Endothelial cell of umbilical vein (primary cell): ENCODE results near the gene CMTM2. TPM values are rescaled to one million over a fixed set of nuclear protein-coding genes. Genes with fewer than 3 reads are reported as not detected.

Experiments
- BruUV-seq: library from RNA; stranded (reverse); fragments of 400-500 nt; replicated peaks from 2 replicates; lab custom pipeline; 2021; lab: Mats Ljungman, UMichigan
- CTCF ChIA-PET: fragments of 300-600, 350-600 bp; sonication (Branson Sonifier 250); formaldehyde crosslinking; loops from one replicate; lab custom pipeline; 2021; ENCODE audit warnings: antibody characterized with exemption, inconsistent platforms; lab: Charles Lee
- POLR2A ChIA-PET: fragments of 300-600, 350-600 bp; sonication (Branson Sonifier 250); formaldehyde crosslinking; loops from one replicate; lab custom pipeline; 2021; ENCODE audit warnings: antibody characterized with exemption, inconsistent platforms; lab: Charles Lee
- DNase-seq: peaks from one replicate; pipeline ENCODE4 v3.0.0-alpha.2; 2011; ENCODE audit warnings: low read depth, low spot score
- FAIRE-seq: peaks from 2 replicates; lab custom pipeline; 2011; peaks lifted over from hg19 to GRCh38; lab: Jason Lieb, UNC
- H2AFZ ChIP-seq: 2 replicates; pipeline ENCODE4 v1.6.0; 2012; ENCODE audit warnings: low read depth, low read length, control low read depth, inconsistent platforms
- H3K27ac ChIP-seq: 2 replicates; pipeline ENCODE4 v1.5.1; 2011; ENCODE audit warnings: low read depth, mild to moderate bottlenecking, control low read depth, low read length, moderate library complexity; ENCODE audit not compliant: insufficient read depth
- H3K27me3 ChIP-seq, 2 experiments: 2 replicates each; pipeline versions ENCODE4 v1.6.0 to v1.6.1; 2011; ENCODE audit warnings: low read length in 2 of 2, mixed read lengths in 1 of 2; ENCODE audit not compliant: control insufficient read depth in 2 of 2, insufficient read depth in 2 of 2
- H3K36me3 ChIP-seq, 2 experiments: 2 replicates in 1 of 2; 3 replicates in 1 of 2; pipeline ENCODE4 v1.5.1; 2011; ENCODE audit warnings: low read length in 2 of 2, mild to moderate bottlenecking in 1 of 2, moderate library complexity in 1 of 2; ENCODE audit not compliant: control insufficient read depth in 2 of 2, insufficient read depth in 2 of 2; ENCODE audit errors: extremely low read depth in 1 of 2
- H3K4me1 ChIP-seq: 3 replicates; pipeline ENCODE4 v1.5.1; 2011; ENCODE audit warnings: mild to moderate bottlenecking, low read length; ENCODE audit not compliant: control insufficient read depth, insufficient read depth; ENCODE audit errors: extremely low read depth
- H3K4me2 ChIP-seq: 2 replicates; pipeline ENCODE4 v1.6.1; 2011; ENCODE audit warnings: low read length, control low read depth, mixed read lengths; ENCODE audit not compliant: insufficient read depth
- H3K4me3 ChIP-seq, 3 experiments: fragments of 200-600 bp in 1 of 3; sonication (generic), shearing (Covaris generic) in 1 of 3; replicated peaks in 1 of 3; 2 replicates each; pipeline ENCODE4 v1.5.1; 2011 to 2016; ENCODE audit warnings: control low read depth in 3 of 3, low read length in 3 of 3, mild to moderate bottlenecking in 2 of 3, inconsistent platforms in 1 of 3, low read depth in 1 of 3, moderate library complexity in 1 of 3; ENCODE audit not compliant: insufficient read depth in 1 of 3
- H3K79me2 ChIP-seq: 2 replicates; pipeline ENCODE4 v1.6.0; 2012; ENCODE audit warnings: low read length, inconsistent platforms; ENCODE audit not compliant: control insufficient read depth, insufficient read depth
- H3K9ac ChIP-seq: replicated peaks from 2 replicates; pipeline ENCODE3; 2011; ENCODE audit warnings: low read length, control low read depth; ENCODE audit not compliant: insufficient read depth; ENCODE audit errors: extremely low read depth
- H3K9me1 ChIP-seq: replicated peaks from 3 replicates; pipeline ENCODE4 v1.6.0; 2011; ENCODE audit warnings: mild to moderate bottlenecking, low read length; ENCODE audit not compliant: control insufficient read depth, insufficient read depth; ENCODE audit errors: extremely low read depth
- H3K9me3 ChIP-seq: replicated peaks from 2 replicates; pipeline ENCODE4 v1.5.1; 2012; ENCODE audit warnings: low read length, inconsistent platforms; ENCODE audit not compliant: control insufficient read depth, insufficient read depth
- H4K20me1 ChIP-seq: replicated peaks from 2 replicates; pipeline ENCODE3; 2011; ENCODE audit warnings: mild to moderate bottlenecking, low read length; ENCODE audit not compliant: control insufficient read depth, insufficient read depth; ENCODE audit errors: extremely low read depth
- GATA2 ChIP-seq: IDR thresholded peaks from 2 replicates; pipeline ENCODE4 v1.7.0; 2011; ENCODE audit warnings: low read depth, mild to moderate bottlenecking, moderate library complexity, mixed read lengths, low read length; ENCODE audit not compliant: insufficient read length, insufficient read depth
- MYC ChIP-seq: IDR thresholded peaks from one replicate; pipeline ENCODE4 v1.6.1; 2011; ENCODE audit warnings: mild to moderate bottlenecking, low read depth, low read length
- dilution Hi-C: fragments of 300-500 bp; cut with MboI; formaldehyde crosslinking; loops from one replicate; pipeline ENCODE4 v1.15.0; 2019; ENCODE audit warnings: low sequenced_read_pairs; ENCODE audit not compliant: extremely low pct_ligation_motif_present
- intact Hi-C: fragments of 100-400 bp; cut with micrococcal nuclease; formaldehyde crosslinking; loops from one replicate; pipeline ENCODE4 v1.10.0; 2022
- polyA plus RNA-seq, 4 experiments: library from polyadenylated mRNA; depleted of rRNA in 3 of 4; stranded (reverse) in 3 of 4; unstranded in 1 of 4; fragments of >200 nt; gene quantifications; 2 replicates each; pipeline versions ENCODE4 v1.2.1 to v1.2.3, GENCODE V29; 2011 to 2012; ENCODE audit warnings: missing spikeins in 1 of 4
- total RNA-seq: library from RNA; stranded (reverse); gene quantifications from 2 replicates; pipeline ENCODE4 v1.2.3, GENCODE V29; 2021
- TF ChIP-seq, protein P1 (sequence below): IDR thresholded peaks from 2 replicates; pipeline ENCODE4 v1.6.1; 2011; ENCODE audit not compliant: insufficient read depth, insufficient read length

CMTM2 gene
- total and polyA plus RNA-seq, 2 donors (not counting 3 experiments of a cell fraction or from before 2014, with no cell fraction given): not detected

DNA sequence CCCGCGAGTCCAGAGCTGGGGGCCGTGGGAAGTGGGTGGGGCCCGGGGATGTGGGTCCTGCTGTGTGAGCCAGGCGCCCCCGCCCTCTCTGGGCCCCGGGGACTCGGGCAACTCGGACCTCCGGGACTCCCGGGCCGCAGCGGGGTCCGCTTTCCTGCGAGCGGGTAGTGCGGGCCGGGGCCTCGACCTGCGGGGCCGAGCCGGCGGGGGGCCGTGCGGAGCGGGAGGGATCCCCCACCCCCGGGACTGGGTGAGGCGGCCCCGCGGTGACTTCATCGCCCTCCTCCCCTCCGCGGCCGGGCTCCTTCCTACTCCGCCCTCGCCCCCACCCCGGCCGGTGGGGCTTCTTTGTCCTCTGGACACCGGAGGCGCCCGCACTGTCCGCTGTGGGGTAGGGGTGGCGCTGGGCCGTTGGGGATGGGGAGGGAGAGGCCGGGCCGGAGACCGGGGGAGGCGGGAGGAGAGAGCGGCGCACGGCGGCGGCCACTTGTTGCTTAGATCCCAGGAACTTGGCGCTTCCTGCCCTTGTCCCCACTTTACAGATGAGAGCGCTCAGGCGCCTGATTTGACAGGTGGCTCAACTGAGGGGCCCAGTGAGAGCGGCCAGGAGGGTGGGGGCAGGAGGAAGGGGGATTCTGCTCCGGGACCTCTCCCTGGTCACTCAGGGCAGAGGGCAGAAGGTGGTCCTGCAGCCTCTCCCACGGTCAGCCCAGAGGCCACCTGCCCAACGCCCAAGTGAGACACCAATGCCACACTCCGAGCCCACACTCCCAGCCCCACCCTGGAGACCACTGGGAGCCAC is 26.1 kb downstream of the CMTM2 start:
- Histone ChIP-seq H2AFZ (peak overlapping the region; percentile 32), H3K4me2 (peak overlapping the region; percentile 57), H3K4me1 (peaks cover 17% of the 10 kb centered on the region), H3K9ac (peak overlapping the region; percentile 90), H3K36me3 (peaks cover 5 to 15% of the 10 kb centered on the region in 2 experiments), H3K27me3 (no peaks in the 10 kb centered on the region), H3K4me3 (peak overlapping the region; percentile 64 to 91 (median 67)), H3K9me3 (no peaks in the 10 kb centered on the region), H3K9me1 (no peaks in the 10 kb centered on the region), H3K79me2 (peaks cover 30% of the 10 kb centered on the region), H4K20me1 (no peaks in the 10 kb centered on the region), H3K27ac (peak overlapping the region; percentile 73)
- intact Hi-C loops: loop anchor here (1.0 to 5.0 kb wide), 4 partner anchors 41 to 137 kb away; partner anchors contain the start of gene CKLF
- FAIRE-seq (peak; percentile 70), DNase-seq (peak; percentile 48)
- no peak for TF ChIP-seq MYC
- CTCF ChIA-PET: interaction anchor here (0.6 to 2.0 kb wide), 12 partner anchors 13 to 898 kb away, joined by 3 to 28 read pairs (median 4); partner anchors contain the start of genes CKLF, CMTM2 and NAE1
- no TSS peak for BruUV-seq
- dilution Hi-C loops: no loop called here
- POLR2A ChIA-PET: no interaction called here

DNA sequence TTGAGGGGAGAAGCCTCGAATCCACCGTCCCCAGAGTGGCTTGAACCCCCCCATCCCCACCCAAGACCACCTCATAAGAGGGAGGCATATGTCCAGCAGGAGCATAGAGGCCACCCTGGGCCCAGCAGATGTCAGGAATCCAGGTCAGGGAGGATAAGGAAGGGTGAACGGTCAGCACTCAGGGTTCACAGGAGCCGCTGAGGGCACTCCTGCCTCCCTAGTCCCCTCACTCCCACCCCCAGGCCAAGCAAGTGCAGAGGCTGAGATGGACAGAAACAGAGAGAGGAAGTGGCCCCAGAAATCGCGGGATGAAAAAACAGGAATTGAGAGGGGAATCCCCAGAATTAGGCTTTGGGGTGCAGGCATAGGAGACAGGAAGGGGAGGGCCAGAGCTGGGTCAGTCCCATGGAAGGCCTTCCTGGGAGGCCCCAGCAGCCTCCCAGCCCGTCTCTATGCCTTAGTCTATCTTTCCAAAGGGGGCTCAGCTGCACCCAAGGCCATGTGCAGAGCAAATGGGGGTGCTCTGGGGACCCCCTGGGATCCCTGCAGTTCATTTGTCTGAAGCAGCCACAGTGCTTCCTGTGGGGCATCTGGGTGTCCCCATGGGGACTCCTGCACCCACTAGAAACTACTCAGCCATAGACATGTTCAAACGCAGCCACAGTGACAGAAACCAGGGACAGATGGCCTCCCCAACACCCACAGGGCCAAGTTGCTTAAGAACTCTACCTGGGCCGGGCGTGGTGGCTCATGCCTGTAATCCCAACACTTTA is 26.9 kb downstream of the CMTM2 start:
- H3K27me3 ChIP-seq: no peaks in the 10 kb centered on the region
- H3K9me1 ChIP-seq: no peaks in the 10 kb centered on the region
- H4K20me1 ChIP-seq: no peaks in the 10 kb centered on the region
- no peak overlapping the region for H2AFZ ChIP-seq
- dilution Hi-C loops (no loop called here), intact Hi-C loops (loop anchor here (1.0 to 5.0 kb wide), 4 partner anchors 42 to 136 kb away; partner anchors contain the start of gene CKLF)
- peaks cover 17% of the 10 kb centered on the region for H3K4me1 ChIP-seq
- no peak for DNase-seq
- peaks cover 30% of the 10 kb centered on the region for H3K79me2 ChIP-seq
- peaks cover 9 to 20% of the 10 kb centered on the region in 2 experiments for H3K36me3 ChIP-seq
- peak overlapping the region; percentile 73 for H3K27ac ChIP-seq
- TF ChIP-seq, protein P1, sequence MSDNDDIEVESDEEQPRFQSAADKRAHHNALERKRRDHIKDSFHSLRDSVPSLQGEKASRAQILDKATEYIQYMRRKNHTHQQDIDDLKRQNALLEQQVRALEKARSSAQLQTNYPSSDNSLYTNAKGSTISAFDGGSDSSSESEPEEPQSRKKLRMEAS: no peak
- no peak for TF ChIP-seq MYC
- TF ChIP-seq GATA2: no peak
- CTCF ChIA-PET: interaction anchor here (0.6 to 6.3 kb wide), 3 partner anchors 45 to 262 kb away, joined by 4 to 171 read pairs (median 67); no protein-coding TSS in a partner anchor
- H3K9ac ChIP-seq: peak overlapping the region; percentile 90
- FAIRE-seq: peak; percentile 37
- no peaks in the 10 kb centered on the region for H3K9me3 ChIP-seq
- H3K4me3 ChIP-seq: peak overlapping the region; percentile 64 to 91 (median 67)
- peak overlapping the region; percentile 57 for H3K4me2 ChIP-seq
- POLR2A ChIA-PET: no interaction called here
- BruUV-seq: no TSS peak
